ENCODE measurements around the gene AMMECR1. TPM values are rescaled to one million over a fixed set of nuclear protein-coding genes. Genes with fewer than 3 reads are reported as not detected.

AMMECR1 gene
- polyA plus RNA-seq, 3 donors, result 2.1 to 3.3 (median 2.9) TPM

- Mint-ChIP-seq H3K27ac (no peak overlapping the region), H3K27me3 (ENCODE audit: low read depth in 3 of 3) (no peaks in the 10 kb centered on the region), H3K4me1 (peaks cover 4% of the 10 kb centered on the region), H3K9me3 (peaks cover 0 to 6% (median 0%) of the 10 kb centered on the region in 7 donors), H3K36me3 (no peaks in the 10 kb centered on the region), H3K4me3 (no peak overlapping the region)
- intact Hi-C loops (cut with micrococcal nuclease), result no loop called here
- Histone ChIP-seq H3K27me3 (ENCODE audit: control insufficient read depth in 2 of 2, insufficient read depth in 2 of 2, low read length in 2 of 2) (no peaks in the 10 kb centered on the region), H3K27ac (ENCODE audit: low read depth in 1 of 2, low read length in 2 of 2) (no peak overlapping the region), H3K4me2 (replicated peaks; ENCODE audit: extremely low read depth, low read length, poor library complexity, severe bottlenecking) (no peak overlapping the region), H2AFZ (ENCODE audit: insufficient read depth, low read depth, low read length, poor library complexity, severe bottlenecking) (no peak overlapping the region), H3K9me3 (replicated peaks in 1 of 2; ENCODE audit: control insufficient read depth in 1 of 2, insufficient read depth in 1 of 2, low read length in 2 of 2) (no peaks in the 10 kb centered on the region), H3K9ac (ENCODE audit: insufficient read depth, low read length, poor library complexity, severe bottlenecking) (no peak overlapping the region), H3K36me3 (replicated peaks in 1 of 2; ENCODE audit: control insufficient read depth in 1 of 2, insufficient read depth in 2 of 2, low read length in 2 of 2) (no peaks in the 10 kb centered on the region), H4K20me1 (ENCODE audit: insufficient read depth, low read length) (no peaks in the 10 kb centered on the region), H3K79me2 (ENCODE audit: insufficient read depth, low read length) (no peaks in the 10 kb centered on the region), H3K4me1 (ENCODE audit: control insufficient read depth in 1 of 2, insufficient read depth in 2 of 2, low read length in 2 of 2) (no peaks in the 10 kb centered on the region), H3K4me3 (replicated peaks in 1 of 3; ENCODE audit: low read depth in 2 of 3, low read length in 3 of 3) (no peak overlapping the region)
- TF ChIP-seq CTCF (IDR thresholded peaks at IDR 0.05), result no peak
- DNase-seq, result no peak
- no CpG with 5 or more reads among the region's 3 CpGs for WGBS (ENCODE audit: insufficient coverage)
Observed at GRCh38 chrX:110224926-110225617, 92.8 kb downstream of the AMMECR1 start.

- Histone ChIP-seq H3K4me2 (replicated peaks; ENCODE audit: extremely low read depth, low read length, poor library complexity, severe bottlenecking) (no peak overlapping the region), H2AFZ (ENCODE audit: insufficient read depth, low read depth, low read length, poor library complexity, severe bottlenecking) (no peak overlapping the region), H3K36me3 (replicated peaks in 1 of 2; ENCODE audit: control insufficient read depth in 1 of 2, insufficient read depth in 2 of 2, low read length in 2 of 2) (no peaks in the 10 kb centered on the region), H4K20me1 (ENCODE audit: insufficient read depth, low read length) (no peaks in the 10 kb centered on the region), H3K9ac (ENCODE audit: insufficient read depth, low read length, poor library complexity, severe bottlenecking) (no peak overlapping the region), H3K4me3 (replicated peaks in 1 of 3; ENCODE audit: low read depth in 2 of 3, low read length in 3 of 3) (no peak overlapping the region), H3K27ac (ENCODE audit: low read depth in 1 of 2, low read length in 2 of 2) (no peak overlapping the region), H3K79me2 (ENCODE audit: insufficient read depth, low read length) (no peaks in the 10 kb centered on the region), H3K27me3 (ENCODE audit: control insufficient read depth in 2 of 2, insufficient read depth in 2 of 2, low read length in 2 of 2) (peaks cover 0 to 2% of the 10 kb centered on the region in 2 donors), H3K9me3 (replicated peaks in 1 of 2; ENCODE audit: control insufficient read depth in 1 of 2, insufficient read depth in 1 of 2, low read length in 2 of 2) (no peaks in the 10 kb centered on the region), H3K4me1 (ENCODE audit: control insufficient read depth in 1 of 2, insufficient read depth in 2 of 2, low read length in 2 of 2) (peaks cover 0 to under 1% of the 10 kb centered on the region in 2 donors)
- TF ChIP-seq CTCF (IDR thresholded peaks at IDR 0.05), result no peak
- peaks cover 0 to 4% (median 0%) of the 10 kb centered on the region in 3 donors for H3K27me3 Mint-ChIP-seq (ENCODE audit: low read depth in 3 of 3)
- no peak overlapping the region for H3K4me3 Mint-ChIP-seq
- H3K4me1 Mint-ChIP-seq, result peaks cover 11% of the 10 kb centered on the region
- H3K36me3 Mint-ChIP-seq, result no peaks in the 10 kb centered on the region
- intact Hi-C loops (cut with micrococcal nuclease), result no loop called here
- DNase-seq, result no peak
- WGBS (ENCODE audit: insufficient coverage), result no CpG with 5 or more reads among the region's 2 CpGs
- no peak overlapping the region for H3K27ac Mint-ChIP-seq
- peaks cover 0 to 3% (median 0%) of the 10 kb centered on the region in 7 donors for H3K9me3 Mint-ChIP-seq
Observed at GRCh38 chrX:110222497-110223257, 95.2 kb downstream of the AMMECR1 start.

Measured in CD14-positive monocyte (primary cell).